Measurements from ENCODE around the gene AMER2.

DNA sequence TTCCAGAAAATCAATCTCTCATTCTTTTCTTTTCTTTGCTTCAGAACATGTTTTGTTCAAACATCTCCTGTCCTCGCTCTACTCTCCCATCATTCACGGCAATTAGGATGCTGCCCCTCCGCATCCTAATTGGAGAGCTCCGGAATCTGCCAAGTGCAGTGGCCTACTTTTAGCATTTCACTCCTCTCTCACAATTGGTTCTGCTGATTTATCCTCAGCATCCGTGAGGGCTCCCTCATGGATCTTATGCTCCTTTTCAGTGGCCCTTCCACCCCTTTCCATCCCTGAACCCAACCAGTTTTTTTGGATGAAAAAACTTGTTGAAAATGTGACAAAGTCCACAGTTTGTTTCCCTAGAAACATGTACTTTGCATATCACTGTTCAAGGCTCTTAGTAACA lies 22.4 kb downstream of the AMER2 start:
- no peak for TF ChIP-seq ZNF274 (IDR thresholded peaks at IDR 0.05; ENCODE audit: low read depth, low read length)
- TF ChIP-seq YY1 (IDR thresholded peaks at IDR 0.05; ENCODE audit: insufficient read depth, insufficient read length), result no peak
